ENCODE results near the gene KLHL41. TPM values are rescaled to one million over a fixed set of nuclear protein-coding genes. Genes with fewer than 3 reads are reported as not detected.
"Not testable (repeated sequence)": the region's sequence is repeated elsewhere in the genome, so short reads cannot be mapped to it uniquely, and the experiment has no call there.

KLHL41 gene
- total RNA-seq, 1 donor from 2014 or later = 2,637 TPM

DNA sequence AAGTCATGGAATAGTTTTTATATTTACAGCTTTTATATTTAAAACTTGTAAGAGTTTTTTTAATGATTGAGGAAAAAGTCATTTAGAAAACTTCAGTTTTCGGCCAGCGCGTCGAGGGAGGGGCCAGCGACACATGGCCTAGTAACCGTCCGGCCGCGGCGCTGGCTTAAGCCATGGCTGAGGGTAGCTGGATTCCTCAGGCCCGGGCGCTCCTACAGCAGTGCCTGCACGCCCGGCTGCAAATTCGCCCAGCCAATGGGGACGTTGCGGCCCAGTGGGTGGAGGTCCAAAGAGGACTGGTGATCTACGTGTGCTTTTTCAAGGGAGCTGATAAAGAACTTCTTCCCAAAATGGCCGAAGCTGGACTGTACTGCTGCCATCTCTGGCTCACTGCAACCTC, 4.9 kb upstream of the KLHL41 start:
- Histone ChIP-seq H3K4me1 (ENCODE audit: control insufficient read depth in 3 of 3, insufficient read depth in 3 of 3, low read length in 3 of 3) (no peaks in the 10 kb centered on the region), H3K36me3 (ENCODE audit: control insufficient read depth in 3 of 3, insufficient read depth in 3 of 3, low read length in 3 of 3) (peaks cover 3 to 13% (median 11%) of the 10 kb centered on the region in 3 donors)

DNA sequence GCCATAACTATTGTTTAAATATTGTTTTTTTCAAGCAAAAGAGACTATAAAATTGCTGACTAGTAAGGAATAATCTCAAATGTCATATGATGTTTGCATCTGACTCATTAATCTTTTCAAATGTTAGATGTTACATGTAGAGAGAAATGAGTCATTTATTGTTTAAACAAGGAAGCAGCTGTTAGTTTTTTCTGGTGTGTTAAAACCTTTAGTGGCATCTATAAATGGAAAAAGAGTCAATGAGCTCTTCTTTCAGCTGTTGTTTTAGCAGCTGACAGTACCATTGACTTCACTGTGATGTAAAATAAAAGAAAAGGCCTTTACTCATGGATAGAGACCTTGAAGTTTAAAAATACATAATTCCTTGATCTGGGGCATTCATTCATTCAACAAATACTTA, 1.8 kb upstream of the KLHL41 start:
- Histone ChIP-seq H3K9ac (ENCODE audit: low read depth in 1 of 3, low read length in 3 of 3) (peak overlapping the region in 1 of 3 donors; percentile 18), H3K27ac (ENCODE audit: low read depth, low read length) (peak overlapping the region; percentile 93), H3K27me3 (ENCODE audit: control insufficient read depth in 3 of 3, insufficient read depth in 3 of 3, low read length in 3 of 3) (no peaks in the 10 kb centered on the region), H3K36me3 (ENCODE audit: control insufficient read depth in 3 of 3, insufficient read depth in 3 of 3, low read length in 3 of 3) (peaks cover 2 to 5% (median 2%) of the 10 kb centered on the region in 3 donors), H3K9me3 (ENCODE audit: control insufficient read depth in 3 of 3, low read length in 3 of 3) (no peaks in the 10 kb centered on the region), H3K4me3 (ENCODE audit: low read length in 3 of 3) (peak overlapping the region in 2 of 3 donors; percentile 27 to 30), H3K4me1 (ENCODE audit: control insufficient read depth in 3 of 3, insufficient read depth in 3 of 3, low read length in 3 of 3) (no peaks in the 10 kb centered on the region)

More for the DNA sequence above, 4.9 kb upstream of the KLHL41 start:
- Histone ChIP-seq H3K9ac (ENCODE audit: low read depth in 1 of 3, low read length in 3 of 3) (no peak overlapping the region), H3K27ac (ENCODE audit: low read depth, low read length) (no peak overlapping the region), H3K9me3 (ENCODE audit: control insufficient read depth in 3 of 3, low read length in 3 of 3) (no peaks in the 10 kb centered on the region), H3K27me3 (ENCODE audit: control insufficient read depth in 3 of 3, insufficient read depth in 3 of 3, low read length in 3 of 3) (no peaks in the 10 kb centered on the region), H3K4me3 (ENCODE audit: low read length in 3 of 3) (no peak overlapping the region)

- Histone ChIP-seq H3K4me1 (ENCODE audit: control insufficient read depth in 3 of 3, insufficient read depth in 3 of 3, low read length in 3 of 3) (no peaks in the 10 kb centered on the region), H3K9ac (ENCODE audit: low read depth in 1 of 3, low read length in 3 of 3) (peak overlapping the region; percentile 85 to 93 (median 85)), H3K27ac (ENCODE audit: low read depth, low read length) (peak overlapping the region; percentile 93), H3K36me3 (ENCODE audit: control insufficient read depth in 3 of 3, insufficient read depth in 3 of 3, low read length in 3 of 3) (peaks cover 5 to 10% (median 7%) of the 10 kb centered on the region in 3 donors), H3K4me3 (ENCODE audit: low read length in 3 of 3) (peak overlapping the region; percentile 77 to 81 (median 80)), H3K27me3 (ENCODE audit: control insufficient read depth in 3 of 3, insufficient read depth in 3 of 3, low read length in 3 of 3) (no peaks in the 10 kb centered on the region), H3K9me3 (ENCODE audit: control insufficient read depth in 3 of 3, low read length in 3 of 3) (no peaks in the 10 kb centered on the region)
These were observed 453 bp downstream of the KLHL41 start for GRCh38 chr2:169509955-169510354.

- H3K9me3 ChIP-seq (ENCODE audit: control insufficient read depth in 3 of 3, low read length in 3 of 3) = no peaks in the 10 kb centered on the region
These were observed 994 bp downstream of the KLHL41 start for GRCh38 chr2:169510496-169510895.

DNA sequence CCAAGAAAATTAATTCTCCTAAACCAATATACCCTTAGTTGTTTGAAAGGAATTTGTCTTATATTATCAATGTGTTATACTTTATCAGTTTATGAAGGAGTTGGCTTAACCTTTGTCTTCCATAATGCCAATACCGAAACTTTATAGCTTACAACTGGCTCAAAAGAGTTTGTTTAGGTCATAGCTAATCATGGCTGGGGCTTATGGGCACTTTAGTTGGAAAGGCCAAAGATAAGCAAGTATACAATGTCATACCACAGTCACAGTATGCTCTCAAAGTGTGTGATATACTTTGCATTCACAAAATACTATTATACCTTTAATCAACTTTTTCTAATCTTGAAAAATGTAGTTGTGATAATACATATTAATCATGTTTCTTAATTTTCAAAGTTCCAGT, 2.3 kb downstream of the KLHL41 start:
- no peaks in the 10 kb centered on the region for H3K27me3 ChIP-seq (ENCODE audit: control insufficient read depth in 3 of 3, insufficient read depth in 3 of 3, low read length in 3 of 3)
- H3K9me3 ChIP-seq (ENCODE audit: control insufficient read depth in 3 of 3, low read length in 3 of 3) = no peaks in the 10 kb centered on the region
- peak overlapping the region; percentile 93 for H3K27ac ChIP-seq (ENCODE audit: low read depth, low read length)
- H3K4me3 ChIP-seq (ENCODE audit: low read length in 3 of 3) = peak overlapping the region; percentile 77 to 81 (median 80)
- peak overlapping the region; percentile 85 to 90 (median 85) for H3K9ac ChIP-seq (ENCODE audit: low read depth in 1 of 3, low read length in 3 of 3)
- peaks cover 8 to 15% (median 10%) of the 10 kb centered on the region in 3 donors for H3K36me3 ChIP-seq (ENCODE audit: control insufficient read depth in 3 of 3, insufficient read depth in 3 of 3, low read length in 3 of 3)
- peaks cover 0 to 6% (median 0%) of the 10 kb centered on the region in 3 donors for H3K4me1 ChIP-seq (ENCODE audit: control insufficient read depth in 3 of 3, insufficient read depth in 3 of 3, low read length in 3 of 3)

More at GRCh38 chr2:169510496-169510895, 994 bp downstream of the KLHL41 start:
- Histone ChIP-seq H3K27me3 (ENCODE audit: control insufficient read depth in 3 of 3, insufficient read depth in 3 of 3, low read length in 3 of 3) (no peaks in the 10 kb centered on the region), H3K36me3 (ENCODE audit: control insufficient read depth in 3 of 3, insufficient read depth in 3 of 3, low read length in 3 of 3) (peaks cover 8 to 12% (median 10%) of the 10 kb centered on the region in 3 donors), H3K27ac (ENCODE audit: low read depth, low read length) (peak overlapping the region; percentile 93), H3K4me1 (ENCODE audit: control insufficient read depth in 3 of 3, insufficient read depth in 3 of 3, low read length in 3 of 3) (peaks cover 0 to 3% (median 0%) of the 10 kb centered on the region in 3 donors), H3K9ac (ENCODE audit: low read depth in 1 of 3, low read length in 3 of 3) (peak overlapping the region; percentile 85 to 93 (median 85)), H3K4me3 (ENCODE audit: low read length in 3 of 3) (peak overlapping the region; percentile 77 to 81 (median 80))

- Histone ChIP-seq H3K9ac (ENCODE audit: low read depth in 1 of 3, low read length in 3 of 3) (peak overlapping the region; percentile 85 to 90 (median 85)), H3K4me3 (ENCODE audit: low read length in 3 of 3) (peak overlapping the region; percentile 77 to 81 (median 80))
These were observed 3.0 kb downstream of the KLHL41 start for GRCh38 chr2:169512525-169512924.

DNA sequence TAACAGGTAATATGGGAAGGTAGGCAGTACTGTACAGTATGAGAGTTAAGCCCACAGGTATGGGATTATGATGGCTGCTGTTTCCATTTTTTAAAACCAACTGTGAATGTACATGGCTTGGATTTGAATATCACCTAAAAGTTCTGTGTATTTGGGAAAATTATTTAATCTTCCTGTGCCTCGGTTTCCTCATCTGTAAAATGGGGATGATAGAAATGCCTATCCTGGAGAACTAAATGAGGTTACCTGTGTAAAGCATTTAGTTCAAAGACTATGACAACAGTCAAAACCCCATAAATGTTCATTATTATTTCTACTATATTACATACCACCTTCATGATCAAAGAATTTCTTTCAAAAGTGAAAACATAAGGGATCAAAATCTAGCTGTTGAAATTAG, 3.6 kb downstream of the KLHL41 start:
- Histone ChIP-seq H3K4me3 (ENCODE audit: low read length in 3 of 3) (peak overlapping the region; percentile 77 to 81 (median 80)), H3K36me3 (ENCODE audit: control insufficient read depth in 3 of 3, insufficient read depth in 3 of 3, low read length in 3 of 3) (peaks cover 8 to 18% (median 16%) of the 10 kb centered on the region in 3 donors), H3K27me3 (ENCODE audit: control insufficient read depth in 3 of 3, insufficient read depth in 3 of 3, low read length in 3 of 3) (no peaks in the 10 kb centered on the region), H3K9ac (ENCODE audit: low read depth in 1 of 3, low read length in 3 of 3) (peak overlapping the region; percentile 85 to 90 (median 85)), H3K27ac (ENCODE audit: low read depth, low read length) (peak overlapping the region; percentile 93), H3K4me1 (ENCODE audit: control insufficient read depth in 3 of 3, insufficient read depth in 3 of 3, low read length in 3 of 3) (peaks cover 4 to 6% (median 6%) of the 10 kb centered on the region in 3 donors), H3K9me3 (ENCODE audit: control insufficient read depth in 3 of 3, low read length in 3 of 3) (no peaks in the 10 kb centered on the region)

More at GRCh38 chr2:169512525-169512924, 3.0 kb downstream of the KLHL41 start:
- H3K4me1 ChIP-seq (ENCODE audit: control insufficient read depth in 3 of 3, insufficient read depth in 3 of 3, low read length in 3 of 3) = peaks cover 4 to 6% (median 4%) of the 10 kb centered on the region in 3 donors
- H3K27me3 ChIP-seq (ENCODE audit: control insufficient read depth in 3 of 3, insufficient read depth in 3 of 3, low read length in 3 of 3) = no peaks in the 10 kb centered on the region
- peaks cover 8 to 15% (median 13%) of the 10 kb centered on the region in 3 donors for H3K36me3 ChIP-seq (ENCODE audit: control insufficient read depth in 3 of 3, insufficient read depth in 3 of 3, low read length in 3 of 3)
- no peaks in the 10 kb centered on the region for H3K9me3 ChIP-seq (ENCODE audit: control insufficient read depth in 3 of 3, low read length in 3 of 3)
- peak overlapping the region; percentile 93 for H3K27ac ChIP-seq (ENCODE audit: low read depth, low read length)

- no peaks in the 10 kb centered on the region for H3K27me3 ChIP-seq (ENCODE audit: control insufficient read depth in 3 of 3, insufficient read depth in 3 of 3, low read length in 3 of 3)
- H3K9me3 ChIP-seq (ENCODE audit: control insufficient read depth in 3 of 3, low read length in 3 of 3) = no peaks in the 10 kb centered on the region
- peak overlapping the region; percentile 77 to 81 (median 80) for H3K4me3 ChIP-seq (ENCODE audit: low read length in 3 of 3)
- peak overlapping the region; percentile 85 to 90 (median 85) for H3K9ac ChIP-seq (ENCODE audit: low read depth in 1 of 3, low read length in 3 of 3)
- peaks cover 8 to 24% (median 24%) of the 10 kb centered on the region in 3 donors for H3K36me3 ChIP-seq (ENCODE audit: control insufficient read depth in 3 of 3, insufficient read depth in 3 of 3, low read length in 3 of 3)
- peak overlapping the region; percentile 93 for H3K27ac ChIP-seq (ENCODE audit: low read depth, low read length)
- peaks cover 4 to 9% (median 6%) of the 10 kb centered on the region in 3 donors for H3K4me1 ChIP-seq (ENCODE audit: control insufficient read depth in 3 of 3, insufficient read depth in 3 of 3, low read length in 3 of 3)
These were observed 4.4 kb downstream of the KLHL41 start for GRCh38 chr2:169513926-169514325.

DNA sequence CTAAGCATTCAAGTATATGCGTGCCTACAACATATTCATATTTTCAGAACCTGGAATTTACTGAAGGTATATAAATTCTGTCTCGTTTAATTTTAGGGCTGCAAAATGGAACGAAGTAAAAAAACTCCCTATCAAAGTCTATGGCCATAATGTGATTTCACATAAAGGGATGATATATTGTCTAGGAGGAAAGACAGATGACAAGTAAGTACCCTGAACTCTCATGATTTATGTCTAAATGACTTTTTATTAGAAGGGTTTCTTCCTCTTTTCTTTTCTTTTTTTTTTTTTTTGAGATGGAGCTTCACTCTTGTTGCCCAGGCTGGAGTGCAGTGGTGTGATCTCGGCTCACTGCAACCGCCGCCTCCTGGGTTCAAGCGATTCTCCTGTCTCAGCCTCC, 5.3 kb downstream of the KLHL41 start:
- H3K9me3 ChIP-seq (ENCODE audit: control insufficient read depth in 3 of 3, low read length in 3 of 3); H3K27me3 ChIP-seq (ENCODE audit: control insufficient read depth in 3 of 3, insufficient read depth in 3 of 3, low read length in 3 of 3); H3K4me1 ChIP-seq (ENCODE audit: control insufficient read depth in 3 of 3, insufficient read depth in 3 of 3, low read length in 3 of 3): not testable (repeated sequence)
- Histone ChIP-seq H3K36me3 (ENCODE audit: control insufficient read depth in 3 of 3, insufficient read depth in 3 of 3, low read length in 3 of 3) (peaks cover 8 to 27% (median 26%) of the 10 kb centered on the region in 3 donors), H3K27ac (ENCODE audit: low read depth, low read length) (peak overlapping the region; percentile 93), H3K4me3 (ENCODE audit: low read length in 3 of 3) (peak overlapping the region; percentile 77 to 81 (median 80)), H3K9ac (ENCODE audit: low read depth in 1 of 3, low read length in 3 of 3) (peak overlapping the region; percentile 79 to 85 (median 80))

- Histone ChIP-seq H3K27ac (ENCODE audit: low read depth, low read length) (peak overlapping the region; percentile 93), H3K4me3 (ENCODE audit: low read length in 3 of 3) (peak overlapping the region; percentile 22 to 66 (median 62)), H3K36me3 (ENCODE audit: control insufficient read depth in 3 of 3, insufficient read depth in 3 of 3, low read length in 3 of 3) (peaks cover 5 to 40% (median 32%) of the 10 kb centered on the region in 3 donors)
These were observed 7.0 kb downstream of the KLHL41 start for GRCh38 chr2:169516488-169516995.

More at GRCh38 chr2:169516488-169516995, 7.0 kb downstream of the KLHL41 start:
- not testable (repeated sequence) for H3K9me3 ChIP-seq (ENCODE audit: control insufficient read depth in 3 of 3, low read length in 3 of 3); H3K27me3 ChIP-seq (ENCODE audit: control insufficient read depth in 3 of 3, insufficient read depth in 3 of 3, low read length in 3 of 3)
- peak overlapping the region; percentile 41 to 85 (median 66) for H3K9ac ChIP-seq (ENCODE audit: low read depth in 1 of 3, low read length in 3 of 3)
- H3K4me1 ChIP-seq (ENCODE audit: control insufficient read depth in 3 of 3, insufficient read depth in 3 of 3, low read length in 3 of 3) = peaks cover 6 to 15% (median 10%) of the 10 kb centered on the region in 3 donors

All from skeletal muscle tissue (tissue), 4 donors.